GM20431 (cell line): Measurements from ENCODE around the gene MRC2.

ENCODE experiments used
- in situ Hi-C: fragments of 300-500 bp; cut with MseI, MboI; formaldehyde crosslinking; loops from one replicate; pipeline ENCODE4 v1.15.0; 2020; ENCODE audit warnings: low sequenced_read_pairs; ENCODE audit not compliant: unreplicated experiment

The MRC2 gene

GRCh38 chr17:62630365-62631085, 3.1 kb downstream of the MRC2 start:
- in situ Hi-C loops: no loop called here

GRCh38 chr17:62631086-62631935, 3.8 kb downstream of the MRC2 start:
- in situ Hi-C loops: no loop called here

GRCh38 chr17:62631936-62632924, 4.8 kb downstream of the MRC2 start:
- in situ Hi-C loops: no loop called here

GRCh38 chr17:62637809-62638208, 10.3 kb downstream of the MRC2 start:
- in situ Hi-C loops: no loop called here

GRCh38 chr17:62641153-62641552, 13.7 kb downstream of the MRC2 start:
- in situ Hi-C loops: no loop called here

GRCh38 chr17:62641951-62642350, 14.5 kb downstream of the MRC2 start:
- in situ Hi-C loops: no loop called here

- in situ Hi-C loops: no loop called here
Observed at GRCh38 chr17:62643496-62643895, 16.0 kb downstream of the MRC2 start.

GRCh38 chr17:62644487-62645173, 17.2 kb downstream of the MRC2 start:
- in situ Hi-C loops: no loop called here

GRCh38 chr17:62648251-62648955, 20.9 kb downstream of the MRC2 start:
- in situ Hi-C loops: no loop called here

- in situ Hi-C loops: no loop called here
Observed at GRCh38 chr17:62648956-62649294, 21.5 kb downstream of the MRC2 start.

GRCh38 chr17:62649570-62649969, 22.1 kb downstream of the MRC2 start:
- in situ Hi-C loops: no loop called here

GRCh38 chr17:62650587-62650986, 23.1 kb downstream of the MRC2 start:
- in situ Hi-C loops: no loop called here

- in situ Hi-C loops: no loop called here
Observed at GRCh38 chr17:62652251-62653001, 25.0 kb downstream of the MRC2 start.

- in situ Hi-C loops: no loop called here
Observed at GRCh38 chr17:62653002-62653825, 25.7 kb downstream of the MRC2 start.

- in situ Hi-C loops: no loop called here
Observed at GRCh38 chr17:62653826-62654761, 26.6 kb downstream of the MRC2 start.

GRCh38 chr17:62655656-62656055, 28.2 kb downstream of the MRC2 start:
- in situ Hi-C loops: no loop called here

- in situ Hi-C loops: no loop called here
Observed at GRCh38 chr17:62656446-62656845, 29.0 kb downstream of the MRC2 start.
